ENCODE results near the gene TCF4.

TCF4 gene

GRCh38 chr18:55319459-55320193 lies 268.4 kb downstream of the TCF4 start:
- no peak for TF ChIP-seq CSDC2 (CRISPR knock-in tag; IDR thresholded peaks at IDR 0.05)
- TF ChIP-seq PPARA (CRISPR knock-in tag; IDR thresholded peaks at IDR 0.05; ENCODE audit: borderline replicate concordance), result no peak
- 0 out of 2 replicates have a peak, but pooled peaks have one; percentile 55 for TF ChIP-seq ISL1 (CRISPR knock-in tag; IDR thresholded peaks at IDR 0.05)
- TF ChIP-seq ESRRG (CRISPR knock-in tag; IDR thresholded peaks at IDR 0.05), result no peak
- no peak for ATAC-seq

GRCh38 chr18:55318951-55319441 lies 269.0 kb downstream of the TCF4 start:
- TF ChIP-seq CSDC2 (CRISPR knock-in tag; IDR thresholded peaks at IDR 0.05) (no peak), ZNF565 (CRISPR knock-in tag; conservative IDR thresholded peaks at IDR 0.05; ENCODE audit: low read depth) (no peak), TCF4 (CRISPR knock-in tag; IDR thresholded peaks at IDR 0.05; ENCODE audit: borderline replicate concordance) (no peak), ZNF70 (CRISPR knock-in tag; IDR thresholded peaks at IDR 0.05) (no peak), ISL1 (CRISPR knock-in tag; IDR thresholded peaks at IDR 0.05) (no peak), CREB5 (CRISPR knock-in tag; IDR thresholded peaks at IDR 0.05; ENCODE audit: low read depth) (no peak), ZFP3 (CRISPR knock-in tag; IDR thresholded peaks at IDR 0.05) (no peak), ARNTL (CRISPR knock-in tag; IDR thresholded peaks at IDR 0.05; ENCODE audit: borderline replicate concordance, low read depth) (no peak), ESRRG (CRISPR knock-in tag; IDR thresholded peaks at IDR 0.05) (no peak), POU6F1 (CRISPR knock-in tag; IDR thresholded peaks at IDR 0.05; ENCODE audit: borderline replicate concordance, low read depth) (no peak), ZFP30 (CRISPR knock-in tag; IDR thresholded peaks at IDR 0.05) (no peak), PATZ1 (CRISPR knock-in tag; IDR thresholded peaks at IDR 0.05; ENCODE audit: borderline replicate concordance) (no peak), TOX (CRISPR knock-in tag; IDR thresholded peaks at IDR 0.05; ENCODE audit: borderline replicate concordance) (no peak), RARB (CRISPR knock-in tag; IDR thresholded peaks at IDR 0.05) (no peak), SNAI2 (CRISPR knock-in tag; IDR thresholded peaks at IDR 0.05) (no peak), TSHZ2 (CRISPR knock-in tag; IDR thresholded peaks at IDR 0.05) (no peak), ZC3H10 (CRISPR knock-in tag; IDR thresholded peaks at IDR 0.05) (no peak), GLIS3 (CRISPR knock-in tag; IDR thresholded peaks at IDR 0.05) (no peak), ZNF8 (CRISPR knock-in tag; IDR thresholded peaks at IDR 0.05) (no peak)
- TF ChIP-seq, protein P1, sequence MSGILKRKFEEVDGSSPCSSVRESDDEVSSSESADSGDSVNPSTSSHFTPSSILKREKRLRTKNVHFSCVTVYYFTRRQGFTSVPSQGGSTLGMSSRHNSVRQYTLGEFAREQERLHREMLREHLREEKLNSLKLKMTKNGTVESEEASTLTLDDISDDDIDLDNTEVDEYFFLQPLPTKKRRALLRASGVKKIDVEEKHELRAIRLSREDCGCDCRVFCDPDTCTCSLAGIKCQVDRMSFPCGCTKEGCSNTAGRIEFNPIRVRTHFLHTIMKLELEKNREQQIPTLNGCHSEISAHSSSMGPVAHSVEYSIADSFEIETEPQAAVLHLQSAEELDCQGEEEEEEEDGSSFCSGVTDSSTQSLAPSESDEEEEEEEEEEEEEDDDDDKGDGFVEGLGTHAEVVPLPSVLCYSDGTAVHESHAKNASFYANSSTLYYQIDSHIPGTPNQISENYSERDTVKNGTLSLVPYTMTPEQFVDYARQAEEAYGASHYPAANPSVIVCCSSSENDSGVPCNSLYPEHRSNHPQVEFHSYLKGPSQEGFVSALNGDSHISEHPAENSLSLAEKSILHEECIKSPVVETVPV (CRISPR knock-in tag; IDR thresholded peaks at IDR 0.05), result no peak
- no peak for ATAC-seq

- no peak for ATAC-seq
- TF ChIP-seq ZNF70 (CRISPR knock-in tag; IDR thresholded peaks at IDR 0.05) (no peak), ZC3H10 (CRISPR knock-in tag; IDR thresholded peaks at IDR 0.05) (no peak), POU6F1 (CRISPR knock-in tag; IDR thresholded peaks at IDR 0.05; ENCODE audit: borderline replicate concordance, low read depth) (no peak), GLIS3 (CRISPR knock-in tag; IDR thresholded peaks at IDR 0.05) (no peak), BACH2 (CRISPR knock-in tag; IDR thresholded peaks at IDR 0.05; ENCODE audit: borderline replicate concordance) (no peak), CREB5 (CRISPR knock-in tag; IDR thresholded peaks at IDR 0.05; ENCODE audit: low read depth) (no peak), TOX (CRISPR knock-in tag; IDR thresholded peaks at IDR 0.05; ENCODE audit: borderline replicate concordance) (no peak), ZNF8 (CRISPR knock-in tag; IDR thresholded peaks at IDR 0.05) (no peak), PATZ1 (CRISPR knock-in tag; IDR thresholded peaks at IDR 0.05; ENCODE audit: borderline replicate concordance) (no peak), SNAI2 (CRISPR knock-in tag; IDR thresholded peaks at IDR 0.05) (no peak), ZFP3 (CRISPR knock-in tag; IDR thresholded peaks at IDR 0.05) (no peak)
Measured at GRCh38 chr18:55317864-55318263, 270.1 kb downstream of the TCF4 start.

All from SK-N-SH treated with all-trans-retinoic acid at 6 μM for 48 hours (cell line).